WTC11 (cell line): Measurements from ENCODE around the gene SPTLC1.

Source experiments
- ATF3 ChIP-seq: sonication (generic); formaldehyde crosslinking; conservative IDR thresholded peaks from 2 replicates; pipeline ENCODE4 v1.8.1; 2022; ENCODE audit warnings: mild to moderate bottlenecking, missing genetic modification reagents
- CBFB ChIP-seq: sonication (generic); formaldehyde crosslinking; IDR thresholded peaks from 2 replicates; pipeline ENCODE4 v1.8.1; 2022; ENCODE audit warnings: mild to moderate bottlenecking, low read depth, missing genetic modification reagents
- CREM ChIP-seq: sonication (generic); formaldehyde crosslinking; IDR thresholded peaks from 2 replicates; pipeline ENCODE4 v1.8.1; 2022; ENCODE audit warnings: mild to moderate bottlenecking, missing genetic modification reagents, moderate library complexity
- CTCF ChIP-seq: fragments of 200-600 bp; IDR thresholded peaks from 2 replicates; pipeline ENCODE4 v1.8.0; 2022; ENCODE audit warnings: antibody characterized with exemption
- ELF4 ChIP-seq: sonication (generic); formaldehyde crosslinking; IDR thresholded peaks from 2 replicates; pipeline ENCODE4 v1.8.1; 2022; ENCODE audit warnings: low read depth, mild to moderate bottlenecking, moderate library complexity, missing genetic modification reagents
- FOXK1 ChIP-seq: sonication (generic); formaldehyde crosslinking; IDR thresholded peaks from 2 replicates; pipeline ENCODE4 v1.8.0; 2022; ENCODE audit warnings: mild to moderate bottlenecking, moderate library complexity, missing genetic modification reagents
- IRF2 ChIP-seq: sonication (generic); formaldehyde crosslinking; IDR thresholded peaks from 2 replicates; pipeline ENCODE4 v1.8.0; 2022; ENCODE audit warnings: low read depth, missing genetic modification reagents, borderline replicate concordance
- JUN ChIP-seq: sonication (generic); formaldehyde crosslinking; IDR thresholded peaks from 2 replicates; pipeline ENCODE4 v1.8.0; 2023; ENCODE audit warnings: mild to moderate bottlenecking, missing genetic modification reagents
- MAX ChIP-seq: sonication (generic); formaldehyde crosslinking; IDR thresholded peaks from 2 replicates; pipeline ENCODE4 v1.8.0; 2022; ENCODE audit warnings: mild to moderate bottlenecking, missing genetic modification reagents
- NFYB ChIP-seq: sonication (generic); formaldehyde crosslinking; conservative IDR thresholded peaks from 2 replicates; pipeline ENCODE4 v1.8.0; 2022; ENCODE audit warnings: low read depth, missing genetic modification reagents
- SP1 ChIP-seq: sonication (generic); formaldehyde crosslinking; conservative IDR thresholded peaks from 2 replicates; pipeline ENCODE4 v1.8.1; 2022; ENCODE audit warnings: missing genetic modification reagents
- USF1 ChIP-seq: sonication (generic); formaldehyde crosslinking; IDR thresholded peaks from 2 replicates; pipeline ENCODE4 v1.8.0; 2022; ENCODE audit warnings: mild to moderate bottlenecking, missing genetic modification reagents
- USF2 ChIP-seq: sonication (generic); formaldehyde crosslinking; IDR thresholded peaks from 2 replicates; pipeline ENCODE4 v1.8.1; 2023; ENCODE audit warnings: mild to moderate bottlenecking, missing genetic modification reagents, moderate library complexity
- ZBTB43 ChIP-seq: sonication (generic); formaldehyde crosslinking; IDR thresholded peaks from 2 replicates; pipeline ENCODE4 v1.8.1; 2023; ENCODE audit warnings: mild to moderate bottlenecking, missing genetic modification reagents

GRCh38 chr9:92100237-92100911 lies 14.8 kb downstream of the SPTLC1 start:
- no peak for TF ChIP-seq JUN (CRISPR knock-in tag)
- TF ChIP-seq MAX = no peak
- no peak for TF ChIP-seq CREM (CRISPR knock-in tag)
- no peak for TF ChIP-seq USF1 (CRISPR knock-in tag)
- TF ChIP-seq CBFB (CRISPR knock-in tag) = no peak
- TF ChIP-seq ZBTB43 = no peak
- no peak for TF ChIP-seq CTCF
- TF ChIP-seq IRF2 (CRISPR knock-in tag) = no peak
- no peak for TF ChIP-seq FOXK1
- TF ChIP-seq NFYB (CRISPR knock-in tag) = no peak
- TF ChIP-seq ATF3 = no peak
- no peak for TF ChIP-seq USF2
- no peak for TF ChIP-seq ELF4 (CRISPR knock-in tag)
- TF ChIP-seq SP1 (CRISPR knock-in tag) = no peak
